ENCODE measurements around the gene COPS9.

COPS9 gene

GRCh38 chr2:240121675-240122074 is 14.4 kb downstream of the COPS9 start:
- no peak for DNase-seq

DNA sequence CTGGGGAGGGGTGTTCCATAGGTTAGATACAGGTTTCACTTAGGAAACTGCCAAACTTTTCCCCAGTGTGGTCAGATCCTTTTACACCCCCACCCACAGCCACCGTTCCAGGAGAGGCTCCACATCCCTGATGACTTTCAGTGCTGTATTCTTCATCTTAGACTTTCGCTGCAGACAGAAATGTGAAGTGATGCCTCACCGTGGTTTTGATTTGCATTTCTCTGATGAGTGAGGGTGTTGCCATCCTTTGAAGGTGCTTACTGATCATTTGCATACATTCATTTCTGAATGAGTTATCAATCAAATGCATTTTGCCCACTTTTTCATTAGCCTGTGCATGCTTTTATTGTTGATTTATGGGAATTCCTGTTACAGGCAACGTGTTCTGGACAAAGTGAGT is 14.9 kb downstream of the COPS9 start:
- DNase-seq: no peak

GRCh38 chr2:240114233-240114632 is 21.9 kb downstream of the COPS9 start:
- no peak for DNase-seq

DNA sequence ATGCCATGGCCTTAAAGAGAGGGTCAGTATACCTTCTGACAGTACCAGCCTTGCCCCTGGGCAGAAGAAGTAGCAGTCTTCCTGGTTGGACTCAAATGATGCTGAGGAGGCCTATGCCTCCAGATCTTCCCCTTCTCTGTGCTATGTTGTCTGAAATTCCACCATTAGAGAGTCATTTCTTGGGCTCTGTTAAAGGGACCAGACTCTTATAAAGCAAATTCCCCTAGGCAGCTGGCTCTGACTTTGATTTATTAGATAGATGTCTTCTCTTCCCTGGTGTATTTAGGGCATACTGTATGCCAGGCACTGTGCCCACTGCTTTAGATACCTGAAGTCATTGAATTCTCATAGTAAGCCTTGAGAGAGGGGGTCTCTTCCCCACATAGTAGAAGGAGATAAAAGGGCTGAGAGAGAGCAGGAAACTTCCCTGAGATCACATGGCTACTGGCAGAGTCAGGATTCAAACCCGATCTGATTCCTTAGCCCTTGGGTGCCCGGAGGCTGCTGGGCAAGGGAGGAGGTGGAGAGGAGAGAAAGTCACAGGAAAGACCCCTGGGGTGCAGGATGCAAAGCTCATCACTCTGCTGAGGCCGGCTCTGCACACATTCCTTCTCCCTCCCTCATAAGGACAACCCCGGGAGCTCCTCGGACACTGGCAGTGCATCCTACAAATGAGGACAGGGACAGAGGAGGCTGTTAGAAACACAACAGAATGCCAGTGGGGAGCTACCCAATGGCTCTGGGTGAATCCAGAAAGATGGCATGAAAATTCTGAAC is 23.0 kb downstream of the COPS9 start:
- DNase-seq: no peak

- DNase-seq: no peak
Observed at GRCh38 chr2:240111253-240111652, 24.9 kb downstream of the COPS9 start.

DNA sequence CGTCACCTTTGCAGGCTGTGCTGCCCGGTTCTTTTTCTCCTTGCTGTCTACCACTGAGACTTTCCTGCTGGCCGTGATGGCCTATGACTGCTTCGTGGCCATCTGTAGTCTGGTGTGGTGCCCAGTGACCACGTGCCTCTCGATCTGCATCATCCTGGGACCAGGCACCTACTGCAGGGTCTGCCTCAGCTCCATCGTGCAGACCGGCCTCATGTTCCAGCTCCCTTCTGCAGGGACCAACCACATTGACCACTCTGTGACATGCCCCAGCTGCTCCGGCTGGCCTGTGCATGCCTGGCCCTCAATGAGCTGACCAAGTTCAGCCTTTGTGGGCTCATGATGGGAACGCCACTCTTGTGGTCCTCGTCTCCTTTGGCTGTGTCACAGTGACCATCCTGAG is 26.7 kb downstream of the COPS9 start:
- no peak for DNase-seq

DNA sequence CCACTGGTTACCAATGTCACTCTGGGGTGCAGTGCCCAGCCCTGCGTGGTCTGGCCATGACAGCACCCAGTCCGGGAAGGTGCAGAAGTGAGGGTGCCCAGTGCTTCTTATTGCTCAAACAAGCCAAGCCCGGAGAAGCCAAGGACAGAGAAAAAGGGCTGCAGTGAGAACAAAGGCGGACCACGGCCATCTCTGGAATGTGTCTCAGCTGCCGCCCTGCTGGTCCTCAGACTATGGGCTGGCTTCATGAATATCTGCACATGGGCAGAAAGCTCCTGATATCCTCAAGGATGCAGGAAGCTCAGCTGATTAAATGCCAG is 28.7 kb downstream of the COPS9 start:
- DNase-seq: no peak

GRCh38 chr2:240106765-240107476 is 29.2 kb downstream of the COPS9 start:
- DNase-seq: no peak

DNA sequence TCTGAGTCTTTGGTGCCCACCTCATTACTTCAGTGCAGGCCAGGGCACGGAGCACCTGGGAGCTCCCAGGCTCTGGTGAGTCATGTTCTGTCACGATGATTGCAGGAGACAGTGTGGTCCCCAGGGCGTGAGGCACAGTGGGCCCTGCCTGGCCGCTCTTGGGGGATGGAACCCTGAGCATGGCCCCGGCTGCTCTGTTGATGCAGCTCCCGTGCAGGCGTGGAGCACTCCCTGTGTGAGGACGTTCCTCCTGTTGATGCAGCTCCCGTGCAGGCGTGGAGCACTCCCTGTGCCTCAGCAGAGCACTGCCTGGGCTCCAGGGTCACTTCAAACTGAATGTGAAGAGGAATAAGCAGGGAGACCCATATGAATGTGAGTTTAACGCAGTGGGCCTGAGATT is 30.1 kb downstream of the COPS9 start:
- DNase-seq: no peak

DNA sequence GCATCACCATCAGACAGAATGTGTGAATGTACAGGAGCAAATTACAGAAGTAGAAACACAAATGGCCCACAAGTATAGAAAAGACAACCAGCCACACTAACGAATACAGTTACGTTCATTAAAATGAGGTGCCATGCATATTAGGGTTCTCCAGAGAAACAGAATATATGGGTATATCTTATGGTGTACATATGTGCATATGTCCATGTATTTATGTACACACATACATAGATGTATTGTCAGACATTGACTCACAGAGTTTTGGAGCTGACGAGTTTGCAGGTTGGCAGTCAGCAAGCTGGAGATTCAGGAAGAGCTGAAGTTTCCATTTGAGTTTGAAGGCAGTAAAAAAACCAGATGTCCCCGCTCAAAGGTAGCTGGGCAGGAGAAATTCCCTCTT is 33.0 kb downstream of the COPS9 start:
- no peak for DNase-seq

DNA sequence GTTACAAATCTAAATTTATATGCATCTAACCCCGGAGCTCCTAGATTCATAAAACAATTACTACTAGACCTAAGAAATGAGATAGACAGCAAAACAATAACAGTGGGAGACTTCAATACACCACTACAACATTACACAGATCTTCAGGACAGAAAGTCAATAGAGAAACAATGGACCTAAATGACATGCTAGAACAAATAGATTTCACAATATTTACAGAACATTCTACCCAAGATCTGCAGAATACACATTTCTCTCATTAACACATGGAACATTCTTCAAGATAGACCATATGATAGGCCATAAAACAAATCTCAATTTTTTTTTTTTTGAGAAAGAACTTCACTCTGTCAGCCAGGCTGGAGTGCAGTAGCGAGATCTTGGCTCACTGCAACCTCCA is 37.8 kb downstream of the COPS9 start:
- DNase-seq: no peak

DNA sequence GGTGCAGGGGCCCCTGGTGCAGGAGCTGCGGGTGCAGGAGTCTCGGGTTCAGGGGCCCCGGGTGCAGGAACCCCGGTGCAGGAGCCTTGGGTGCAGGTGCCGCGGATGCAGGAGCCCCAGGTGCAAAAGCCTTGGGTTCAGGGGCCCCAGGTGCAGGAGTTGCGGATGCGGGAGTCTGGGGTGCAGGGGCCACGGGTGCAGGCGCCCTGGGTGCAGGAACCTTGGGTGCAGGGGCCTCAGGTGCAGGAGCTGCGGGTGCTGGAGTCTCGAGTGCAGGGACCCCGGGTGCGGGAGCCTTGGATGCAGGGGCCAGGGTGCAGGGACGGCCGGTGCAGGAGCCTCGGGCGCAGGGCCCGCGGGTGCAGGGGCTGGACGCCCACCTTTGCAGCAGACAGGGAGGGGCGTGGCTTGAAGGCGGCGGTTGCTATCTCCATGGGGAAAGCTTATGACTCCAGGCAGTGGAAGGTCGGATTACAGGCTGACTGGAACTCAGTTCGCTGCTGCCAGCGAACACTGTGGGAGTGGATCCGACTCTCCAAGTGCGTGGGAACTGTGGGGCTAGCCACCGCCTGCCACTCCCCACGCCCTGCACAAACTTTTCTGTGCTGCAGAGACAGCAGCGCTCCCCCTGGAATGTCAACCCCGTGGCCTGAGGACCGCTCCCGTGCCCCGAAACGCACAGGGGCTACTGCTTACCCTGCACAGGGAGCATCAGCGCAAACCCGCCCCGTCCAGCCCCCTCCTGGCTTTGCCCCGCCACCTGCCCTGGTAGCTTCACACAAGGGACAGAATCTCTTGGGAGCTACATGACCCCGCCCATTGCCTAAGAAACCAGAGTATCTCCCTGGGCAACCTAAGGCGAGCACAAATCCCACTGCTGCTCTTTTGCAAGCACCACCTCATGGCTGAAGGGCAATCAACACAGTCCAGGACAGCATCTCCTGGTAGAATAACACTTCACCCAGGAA is 40.3 kb downstream of the COPS9 start:
- DNase-seq: no peak

DNA sequence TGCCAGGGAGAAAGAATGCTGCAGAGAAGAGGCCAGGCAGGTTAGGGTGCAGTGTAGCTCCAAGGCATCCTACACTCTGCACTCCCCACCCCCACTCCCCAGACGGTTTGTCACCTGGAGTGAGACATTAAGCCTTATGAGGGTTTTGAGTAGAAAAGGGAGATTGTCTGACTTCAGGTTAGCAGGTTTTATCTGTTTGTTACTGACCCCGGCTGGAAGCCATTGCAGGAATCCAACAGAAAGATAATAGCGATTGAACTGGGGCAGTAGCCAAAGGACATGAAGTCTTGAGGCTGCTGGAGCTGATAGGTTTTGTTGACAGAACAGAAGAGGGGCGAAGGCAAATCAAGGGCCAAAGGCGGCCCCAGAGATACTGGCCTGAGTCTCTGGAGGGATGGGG is 46.8 kb downstream of the COPS9 start:
- DNase-seq: no peak

DNA sequence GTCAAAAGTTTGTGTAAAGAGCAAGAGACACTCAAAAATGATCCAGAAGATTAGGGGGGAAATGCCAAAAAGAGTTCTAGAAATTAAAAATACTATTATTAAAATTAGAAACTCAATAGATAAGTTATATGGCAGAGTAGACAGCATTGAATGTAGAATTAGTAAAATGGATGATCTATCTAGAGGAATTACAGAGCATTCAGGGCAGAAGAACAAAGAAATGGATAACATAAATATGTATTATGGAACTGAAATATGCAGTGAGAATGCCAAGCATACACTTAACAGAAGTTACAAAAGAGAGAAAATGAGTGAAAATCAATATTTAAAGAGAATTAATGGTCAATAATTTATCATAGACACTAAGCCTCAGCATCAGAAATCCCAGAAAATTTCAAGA is 49.5 kb downstream of the COPS9 start:
- DNase-seq: no peak

All from nucleus accumbens (tissue), 56 donors.